GM19043 (cell line): ENCODE results near the gene DIAPH2.

ENCODE experiments used
- ATAC-seq: cut with Tn5 transposase; IDR thresholded peaks from one replicate; pipeline ENCODE4 v1.9.1; 2021; ENCODE audit warnings: low read depth; ENCODE audit not compliant: unreplicated experiment

The DIAPH2 gene

GRCh38 chrX:97266406-97267121 is 581.9 kb downstream of the DIAPH2 start:
- ATAC-seq: no peak

GRCh38 chrX:97267396-97268181 is 582.9 kb downstream of the DIAPH2 start:
- ATAC-seq: no peak

GRCh38 chrX:97268182-97268680 is 583.6 kb downstream of the DIAPH2 start:
- ATAC-seq: no peak

- no peak for ATAC-seq
These were observed 599.9 kb downstream of the DIAPH2 start for GRCh38 chrX:97284531-97284930.

GRCh38 chrX:97290199-97290598 is 605.6 kb downstream of the DIAPH2 start:
- ATAC-seq: no peak

- no peak for ATAC-seq
These were observed 609.4 kb downstream of the DIAPH2 start for GRCh38 chrX:97294041-97294440.

GRCh38 chrX:97295954-97296353 is 611.3 kb downstream of the DIAPH2 start:
- no peak for ATAC-seq

GRCh38 chrX:97306771-97307470 is 622.3 kb downstream of the DIAPH2 start:
- ATAC-seq: no peak

GRCh38 chrX:97308171-97308570 is 623.5 kb downstream of the DIAPH2 start:
- no peak for ATAC-seq

- ATAC-seq: no peak
These were observed 625.0 kb downstream of the DIAPH2 start for GRCh38 chrX:97309487-97310116.

GRCh38 chrX:97310373-97310772 is 625.7 kb downstream of the DIAPH2 start:
- ATAC-seq: no peak

GRCh38 chrX:97311066-97311778 is 626.6 kb downstream of the DIAPH2 start:
- no peak for ATAC-seq

GRCh38 chrX:97314345-97314744 is 629.7 kb downstream of the DIAPH2 start:
- no peak for ATAC-seq

- no peak for ATAC-seq
These were observed 631.3 kb downstream of the DIAPH2 start for GRCh38 chrX:97315939-97316338.

GRCh38 chrX:97320305-97320704 is 635.7 kb downstream of the DIAPH2 start:
- ATAC-seq: no peak

GRCh38 chrX:97322401-97322800 is 637.8 kb downstream of the DIAPH2 start:
- no peak for ATAC-seq

- ATAC-seq: peak; percentile 93
These were observed 641.8 kb downstream of the DIAPH2 start for GRCh38 chrX:97326456-97326855.

- ATAC-seq: no peak
These were observed 644.3 kb downstream of the DIAPH2 start for GRCh38 chrX:97328853-97329390.

- no peak for ATAC-seq
These were observed 645.5 kb downstream of the DIAPH2 start for GRCh38 chrX:97330151-97330550.

GRCh38 chrX:97332963-97333362 is 648.3 kb downstream of the DIAPH2 start:
- no peak for ATAC-seq
